Activated CD8-positive, alpha-beta memory T cell treated with anti-CD3 and anti-CD28 coated beads, Interleukin-2, amount 50 U/mL, for 1 hour (primary cell): ENCODE data around the gene LYSMD3.
A peak's percentile ranks its signal among the peaks of the same experiment; 100 is the strongest.

Experiments
- DNase-seq: peaks from one replicate; pipeline ENCODE4 v3.0.0-alpha.2; 2020; ENCODE audit errors: extremely low read depth

The LYSMD3 gene

DNA sequence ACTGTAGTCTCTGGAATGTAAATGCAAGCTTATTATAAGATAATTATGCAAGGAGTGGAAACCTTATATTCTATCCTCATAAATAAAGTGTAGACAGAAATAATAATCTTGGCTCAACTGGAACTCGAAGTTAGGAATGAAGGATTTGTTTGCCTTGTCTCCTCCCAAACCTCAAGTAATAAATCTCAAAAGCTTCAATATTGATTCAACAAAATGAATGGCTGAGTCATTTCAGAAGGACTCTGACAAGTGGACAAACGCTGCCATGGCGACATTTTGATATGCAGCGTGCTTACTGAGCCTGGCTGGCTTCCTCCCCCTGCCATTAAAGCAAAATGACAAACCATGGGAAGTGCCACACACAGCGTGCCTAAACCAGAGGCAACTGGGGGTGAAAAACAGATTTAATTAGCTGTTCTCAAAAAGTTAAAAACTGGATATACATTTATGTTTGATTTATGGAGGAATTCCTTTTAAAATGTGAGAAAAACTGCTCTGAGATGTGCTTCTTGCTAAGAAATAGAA is 18.7 kb upstream of the LYSMD3 start:
- no peak for DNase-seq

DNA sequence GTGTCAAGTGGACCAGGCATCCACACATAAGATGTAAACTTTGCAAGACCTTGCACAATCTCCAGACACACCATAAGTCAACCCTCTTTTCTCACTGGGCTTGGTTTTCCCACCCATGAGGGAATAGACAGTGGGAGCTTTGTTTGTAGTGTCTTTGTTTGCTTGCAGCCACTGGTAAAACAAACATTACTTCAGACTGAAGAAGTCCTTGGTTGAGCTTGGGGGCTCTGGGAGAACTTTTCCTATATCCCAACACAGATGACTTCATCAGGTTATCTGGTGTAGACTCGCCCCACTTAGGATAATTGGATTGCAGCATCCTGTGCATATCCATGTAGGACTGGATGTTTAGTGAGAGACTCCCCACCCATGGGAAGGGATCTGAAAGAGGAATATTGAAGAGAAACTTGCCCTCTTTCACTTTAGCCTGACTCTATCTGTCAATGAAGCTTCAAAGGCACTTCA is 17.7 kb upstream of the LYSMD3 start:
- DNase-seq: no peak

DNA sequence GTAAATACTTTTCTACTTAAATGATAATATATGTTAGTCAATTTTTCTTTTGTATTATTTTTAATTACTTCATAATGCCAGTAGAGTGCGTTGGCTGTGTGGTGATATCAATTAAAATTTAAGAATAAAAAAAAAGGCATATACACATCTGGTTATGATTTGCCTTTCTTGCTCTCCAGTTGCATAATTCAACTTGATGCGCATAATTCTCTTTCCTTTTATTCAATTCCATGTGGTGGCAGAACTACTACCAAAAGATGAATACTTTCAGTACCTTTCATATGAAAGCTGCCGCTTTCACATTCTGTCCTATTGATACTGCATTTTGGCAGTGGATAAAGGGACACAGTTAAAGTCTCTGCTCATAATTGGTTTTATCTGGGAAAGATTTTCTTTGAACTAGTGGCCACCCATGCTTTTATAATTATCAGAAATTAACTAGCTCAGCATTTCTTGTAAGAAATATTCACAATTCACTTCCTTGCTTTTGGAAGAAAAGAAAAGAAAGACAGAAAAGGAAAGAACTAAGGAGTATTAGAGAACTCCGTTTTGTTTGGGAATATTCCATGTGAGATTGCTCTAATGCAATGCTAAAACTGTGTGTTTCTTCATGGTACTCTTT is 16.9 kb upstream of the LYSMD3 start:
- DNase-seq: no peak

DNA sequence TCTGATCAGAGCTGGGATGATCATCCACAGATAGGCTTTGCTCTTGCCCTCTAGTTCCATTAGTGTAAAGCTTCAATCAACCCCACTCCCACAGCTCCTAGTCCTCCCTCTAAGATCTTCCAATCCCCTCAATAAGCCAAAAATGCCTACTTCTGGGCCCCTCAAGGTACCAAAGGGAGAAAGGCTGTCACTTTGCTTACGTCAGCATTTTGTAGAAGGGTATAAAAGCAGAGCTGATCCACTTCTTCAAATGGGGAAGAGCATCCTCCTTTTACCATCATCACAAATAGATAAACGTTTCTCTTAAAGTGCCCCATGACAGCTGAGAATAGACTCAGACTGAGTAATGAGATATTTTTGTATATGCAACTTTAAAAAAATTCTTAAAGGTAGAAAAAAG is 16.1 kb upstream of the LYSMD3 start:
- no peak for DNase-seq

DNA sequence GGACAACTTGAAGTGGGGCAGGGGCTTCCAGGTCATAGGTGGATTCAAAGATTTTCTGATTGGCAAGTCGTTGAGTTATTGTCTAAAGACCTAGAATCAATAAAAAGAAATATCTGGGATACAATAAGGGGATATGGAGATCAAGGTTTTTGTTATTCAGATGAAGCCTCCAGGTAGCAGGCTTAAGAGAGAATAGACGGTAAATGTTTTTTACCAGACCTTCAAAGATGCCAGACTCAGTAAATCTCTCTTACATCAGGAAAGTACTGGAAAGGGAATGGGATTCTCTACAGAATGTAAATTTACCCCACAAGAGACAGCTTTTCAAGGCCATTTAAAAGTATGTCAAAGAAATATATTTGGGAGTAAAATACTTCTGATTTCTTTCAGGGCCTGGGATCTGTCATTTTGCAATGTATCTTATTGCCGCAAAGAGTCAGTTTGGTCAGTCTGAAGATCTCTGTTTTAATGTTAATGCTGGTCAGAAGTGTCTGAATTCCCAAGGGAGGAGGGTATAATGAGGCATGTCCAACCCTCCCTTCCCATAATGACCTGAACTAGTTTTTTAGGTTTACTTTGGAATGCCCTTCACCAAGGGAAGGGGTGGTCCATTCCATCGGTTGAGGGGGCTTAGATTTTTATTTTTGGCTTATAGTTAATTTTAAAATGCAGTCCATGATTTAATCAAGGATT is 13.6 kb upstream of the LYSMD3 start:
- no peak for DNase-seq

DNA sequence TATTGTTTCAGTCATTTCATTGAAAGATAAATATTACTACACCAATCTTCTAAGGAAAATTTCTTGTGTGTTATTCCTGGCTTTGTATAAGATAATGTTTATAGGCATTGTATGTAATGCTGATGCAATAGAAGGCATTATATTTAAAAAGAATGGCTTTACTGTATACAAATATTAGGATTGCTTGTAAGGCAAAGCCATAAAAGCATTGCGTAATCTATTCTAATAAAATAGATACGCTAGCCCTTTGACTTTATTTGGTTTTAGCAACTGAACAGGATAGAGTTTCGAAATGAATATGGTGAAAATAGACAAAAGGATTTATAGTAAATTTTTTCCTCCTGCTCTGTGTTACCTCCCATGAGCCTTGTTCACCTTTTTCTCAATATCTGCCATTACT is 5.5 kb upstream of the LYSMD3 start:
- DNase-seq: no peak

DNA sequence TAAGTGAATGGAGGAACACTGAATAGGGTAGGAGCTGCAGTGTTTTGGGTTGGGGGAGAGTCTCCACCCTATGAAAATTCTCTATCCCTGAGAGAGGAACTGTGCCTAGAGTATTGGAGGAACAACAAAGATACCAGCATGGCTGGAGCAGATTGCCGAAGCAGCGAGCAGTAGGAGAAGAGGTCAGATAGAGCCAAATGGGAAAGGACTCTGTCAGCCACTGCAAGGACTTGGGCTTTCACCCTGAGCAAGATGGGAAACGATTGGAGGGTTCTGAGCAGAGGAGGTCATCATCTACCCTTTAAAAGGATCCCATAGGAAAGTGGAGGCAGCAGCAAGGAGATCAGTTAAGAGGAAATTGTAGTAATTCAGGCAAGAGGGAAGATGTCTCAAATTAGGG is 4.4 kb upstream of the LYSMD3 start:
- no peak for DNase-seq

DNA sequence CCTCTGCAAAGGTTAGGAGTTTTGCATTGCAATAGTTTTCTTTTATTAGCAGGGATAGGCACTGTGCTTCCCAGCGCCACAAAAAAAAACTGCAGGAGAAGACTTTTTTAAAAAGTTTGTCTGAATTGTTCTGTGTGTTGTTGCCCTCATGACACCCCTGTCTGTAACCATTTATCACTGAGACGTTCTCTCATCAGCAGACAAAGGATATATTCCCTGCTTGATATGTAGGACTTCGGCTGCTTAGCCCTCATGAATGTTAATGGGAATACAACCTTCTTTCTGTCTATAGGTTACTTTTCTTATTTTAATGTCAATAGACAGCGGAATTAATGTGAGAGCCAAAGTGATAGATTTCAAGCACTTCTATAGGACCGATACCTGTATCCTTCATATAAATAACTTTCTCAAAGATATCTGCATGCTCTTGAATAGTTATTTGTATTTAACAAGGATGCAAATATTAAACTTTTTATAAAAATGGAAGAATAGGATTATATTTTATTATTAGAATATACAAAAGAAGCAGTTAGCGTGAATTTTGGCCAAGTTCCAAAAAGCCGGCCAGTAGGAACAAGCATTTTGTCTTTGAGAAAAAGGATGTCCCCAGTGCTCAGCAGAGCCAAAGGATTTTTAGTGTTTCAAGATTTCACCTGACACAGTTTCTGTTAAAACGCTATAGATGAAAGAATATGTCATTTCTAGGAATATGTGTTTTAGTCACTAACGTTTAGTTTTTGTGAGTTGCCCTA is 1.5 kb upstream of the LYSMD3 start:
- DNase-seq: no peak

DNA sequence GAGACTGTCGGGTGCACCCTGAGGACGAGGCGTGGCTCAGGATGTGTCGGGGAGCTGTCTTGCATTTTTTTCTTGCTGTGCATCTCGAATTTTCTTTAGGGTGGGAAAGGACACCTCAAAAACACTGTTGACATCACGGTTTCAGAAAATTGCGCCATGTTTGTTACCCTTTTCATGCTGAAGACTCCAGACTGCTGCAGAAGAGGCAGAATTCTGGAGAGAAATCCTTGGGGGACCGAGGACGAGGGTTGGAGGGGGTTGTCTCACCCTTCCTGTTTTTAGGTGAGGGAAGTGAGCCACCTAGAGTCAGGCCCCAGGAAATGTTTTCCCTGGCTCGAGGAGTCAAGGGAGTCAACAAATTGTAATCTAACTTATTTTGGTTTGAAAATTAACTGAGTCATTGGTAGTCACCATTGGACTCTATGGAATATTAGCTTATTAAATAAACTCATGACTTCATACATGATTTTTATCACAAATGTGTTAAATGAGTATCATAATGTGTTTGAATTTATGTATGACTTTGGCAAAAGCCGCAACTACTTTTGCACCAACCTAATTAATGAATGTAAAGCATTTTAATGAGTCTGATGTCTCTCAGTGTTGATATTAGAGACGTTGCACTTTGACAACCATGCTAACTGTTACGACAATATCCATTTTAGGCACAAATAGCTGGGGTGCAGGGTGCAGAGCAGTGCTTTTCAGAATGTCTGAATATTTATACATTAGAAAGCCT is 724 bp upstream of the LYSMD3 start:
- DNase-seq: peak; percentile 32

DNA sequence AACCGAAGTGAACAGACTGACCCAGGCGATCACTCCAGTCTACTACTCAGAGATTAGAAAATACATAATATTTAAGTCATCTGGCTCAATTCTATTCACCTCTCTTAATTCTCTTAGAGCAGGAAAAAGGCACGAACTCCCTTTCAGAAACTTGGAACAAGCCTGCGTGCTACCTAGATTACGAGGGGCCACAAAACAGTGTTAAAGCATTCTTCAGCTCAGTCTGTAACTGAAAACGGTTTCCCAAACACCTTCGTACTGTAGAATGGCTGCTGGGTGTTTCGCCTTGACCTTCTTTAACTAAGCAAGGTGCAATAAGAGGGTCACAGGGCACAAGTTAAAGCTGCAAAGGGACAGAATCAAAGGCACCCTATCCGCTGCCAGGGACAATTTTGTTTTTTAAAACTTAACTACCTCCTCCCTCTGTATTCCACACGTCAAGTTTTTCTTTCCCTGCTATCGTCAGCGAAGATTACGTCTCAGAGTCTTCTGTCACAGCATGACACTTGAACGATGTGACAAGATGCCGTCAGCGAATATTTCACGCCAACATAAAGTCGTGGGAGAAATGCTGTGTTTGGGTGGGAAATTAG is 687 bp downstream of the LYSMD3 start:
- no peak for DNase-seq

DNA sequence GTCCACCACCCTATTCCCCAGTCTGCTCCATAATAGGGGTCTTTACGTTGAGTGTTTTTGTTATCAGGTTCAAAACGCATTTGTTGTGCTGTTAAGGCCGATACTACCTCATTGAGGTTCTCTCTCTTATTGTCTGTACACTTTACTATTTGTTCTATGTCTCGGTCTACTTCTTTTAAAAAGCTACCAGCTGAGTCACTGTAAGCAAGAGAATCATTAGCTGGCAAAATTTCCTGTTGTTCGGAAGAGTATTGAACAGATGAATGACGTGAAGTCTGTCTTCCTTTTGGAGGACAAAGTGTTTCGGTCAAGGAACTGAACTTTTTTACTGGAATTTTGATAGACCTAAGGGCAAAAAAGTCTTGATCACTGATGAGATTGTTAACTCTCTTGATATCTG is 10.3 kb downstream of the LYSMD3 start:
- DNase-seq: no peak

DNA sequence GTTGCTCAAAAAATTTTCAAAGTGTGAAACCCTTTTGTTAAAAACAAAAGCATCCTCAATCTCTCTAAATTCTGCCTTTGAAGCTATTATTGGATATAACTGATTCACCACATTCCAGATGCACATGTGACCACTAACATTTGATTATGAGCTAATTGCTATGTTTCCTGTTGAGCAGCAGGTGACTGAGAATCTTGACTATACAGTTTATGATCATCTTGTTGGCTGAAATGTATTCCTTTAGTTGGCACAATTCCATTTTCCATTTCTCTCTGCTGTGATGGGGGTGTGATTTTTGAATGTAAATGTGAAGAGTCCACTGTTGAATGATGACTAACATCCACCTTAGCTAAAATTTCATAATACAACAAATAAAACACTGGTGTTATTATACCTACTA is 10.7 kb downstream of the LYSMD3 start:
- no peak for DNase-seq

DNA sequence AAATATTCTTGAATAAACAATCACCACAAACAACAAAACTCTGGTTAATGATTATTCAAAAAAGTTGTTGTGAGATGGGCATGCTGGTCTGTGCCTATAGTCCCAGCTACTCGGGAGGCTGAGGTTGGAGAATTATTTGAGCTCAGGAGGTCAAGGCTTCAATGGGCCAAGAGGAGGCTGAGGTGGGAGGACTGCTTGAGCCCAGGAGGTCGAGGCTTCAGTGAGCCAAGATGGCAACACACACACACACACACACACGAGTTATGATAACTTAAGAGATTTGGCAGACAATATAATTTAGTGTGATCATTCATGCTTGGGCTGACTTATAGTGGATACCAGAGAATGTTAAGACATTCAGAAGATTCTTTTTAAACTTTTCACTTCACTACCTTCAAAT is 14.9 kb downstream of the LYSMD3 start:
- DNase-seq: no peak

DNA sequence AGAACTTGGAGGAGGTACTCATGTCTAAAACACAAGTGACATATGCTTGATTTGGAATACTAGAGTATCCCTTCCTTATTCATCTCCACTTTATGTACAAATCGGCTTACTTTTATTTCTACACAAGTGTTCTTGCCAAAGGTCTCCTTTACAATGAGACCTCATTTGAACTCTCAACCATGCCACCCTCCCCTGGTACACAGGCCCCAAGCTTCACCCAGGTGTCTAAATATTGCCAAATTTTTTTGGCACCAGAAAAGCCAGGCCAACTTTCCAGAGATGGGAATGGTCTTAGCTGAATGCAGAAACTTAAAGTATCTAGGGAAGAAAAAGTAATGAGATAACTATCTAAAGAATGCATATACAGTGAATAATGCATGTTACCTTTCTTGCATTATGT is 18.9 kb downstream of the LYSMD3 start:
- no peak for DNase-seq

DNA sequence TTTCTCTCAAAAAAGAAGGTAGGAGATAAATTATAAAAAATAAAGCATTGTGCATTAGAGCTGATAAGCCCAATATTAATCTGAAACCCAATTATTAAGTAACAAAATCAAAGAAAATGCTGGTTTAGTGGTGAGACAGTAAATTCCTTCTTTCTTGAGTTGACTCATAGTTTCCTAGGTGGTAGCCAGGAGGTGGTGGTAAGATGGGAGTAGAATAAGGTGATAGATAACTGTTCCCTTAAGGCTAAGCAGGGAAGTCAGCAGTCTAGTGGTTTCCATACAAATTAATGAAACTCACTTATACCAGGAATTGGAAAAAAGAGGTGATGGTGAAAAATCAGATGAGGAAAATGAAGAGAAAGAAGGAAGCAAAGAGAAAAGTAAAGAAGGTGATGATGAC is 23.2 kb downstream of the LYSMD3 start:
- DNase-seq: no peak

DNA sequence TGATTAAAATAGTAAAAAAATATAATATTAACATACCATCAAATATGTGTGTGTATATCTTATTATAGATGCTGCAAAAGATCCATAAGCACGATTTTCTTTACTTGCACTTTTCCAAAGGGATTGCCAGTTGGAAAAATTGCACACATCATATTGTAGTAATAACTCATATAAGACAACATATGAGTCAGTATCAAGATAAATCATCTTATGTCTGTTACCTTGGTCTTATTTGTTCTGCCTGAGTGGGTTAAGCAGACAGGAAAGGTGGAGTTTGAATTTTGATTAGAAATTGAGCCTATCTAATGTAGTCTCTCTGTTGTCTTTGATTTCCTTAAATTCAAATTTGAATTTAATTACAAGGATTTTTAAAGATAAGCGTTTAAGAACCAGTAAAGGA is 24.6 kb downstream of the LYSMD3 start:
- DNase-seq: no peak

DNA sequence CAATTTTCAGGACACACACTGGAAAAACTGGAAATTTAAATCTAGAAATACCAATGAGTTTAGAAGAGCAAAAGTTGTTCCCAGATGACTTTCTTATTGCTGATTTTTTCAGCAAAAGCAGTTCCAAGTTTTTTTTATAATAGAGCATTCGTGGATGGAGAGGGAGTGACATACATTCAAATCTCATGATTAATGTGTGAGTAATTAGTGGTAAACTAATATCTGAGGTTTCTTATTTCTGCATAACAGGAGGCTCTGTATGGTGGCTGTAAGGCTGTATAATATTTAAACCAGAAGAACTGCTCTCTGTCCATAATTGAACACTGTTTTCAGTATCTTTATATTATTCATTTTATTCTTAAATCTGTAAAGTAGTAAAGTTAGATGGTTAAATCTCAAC is 25.8 kb downstream of the LYSMD3 start:
- no peak for DNase-seq

DNA sequence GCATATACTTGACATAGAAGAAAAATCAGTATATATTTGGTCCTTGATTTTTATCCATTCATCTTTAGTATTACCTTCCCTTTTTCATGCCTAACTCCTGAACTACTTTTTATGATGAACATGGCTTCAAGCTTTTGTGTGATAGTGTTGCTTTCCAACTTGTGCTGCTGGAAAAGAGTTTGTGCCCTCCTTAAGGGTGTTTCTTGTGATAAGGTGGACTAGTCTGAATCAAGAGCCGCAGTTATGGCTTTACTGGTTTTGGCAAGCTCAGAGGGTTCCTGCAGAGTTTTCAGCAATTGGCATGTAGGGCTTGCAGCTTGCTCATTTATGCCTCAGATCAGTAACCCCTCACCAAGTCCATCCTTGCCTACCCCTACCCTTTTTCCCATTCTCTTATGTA is 34.2 kb downstream of the LYSMD3 start:
- no peak for DNase-seq

DNA sequence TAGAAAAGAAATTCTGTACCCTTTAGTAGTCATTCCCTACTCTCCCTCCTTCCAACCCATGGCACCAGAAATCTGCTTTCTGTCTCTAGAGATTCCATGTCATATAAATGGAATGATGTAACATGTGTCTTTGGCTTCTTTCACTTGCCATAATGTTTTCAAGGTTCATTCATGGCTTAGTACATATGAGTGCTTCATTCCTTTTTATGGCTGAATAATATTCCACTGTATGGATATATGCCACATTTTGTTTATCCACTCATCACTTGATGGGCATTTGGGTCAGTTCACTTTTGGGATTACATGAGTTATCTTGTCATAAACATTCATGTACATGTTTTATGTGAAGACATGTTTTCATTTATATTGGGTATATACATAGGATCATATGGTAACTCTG is 35.3 kb downstream of the LYSMD3 start:
- DNase-seq: no peak

DNA sequence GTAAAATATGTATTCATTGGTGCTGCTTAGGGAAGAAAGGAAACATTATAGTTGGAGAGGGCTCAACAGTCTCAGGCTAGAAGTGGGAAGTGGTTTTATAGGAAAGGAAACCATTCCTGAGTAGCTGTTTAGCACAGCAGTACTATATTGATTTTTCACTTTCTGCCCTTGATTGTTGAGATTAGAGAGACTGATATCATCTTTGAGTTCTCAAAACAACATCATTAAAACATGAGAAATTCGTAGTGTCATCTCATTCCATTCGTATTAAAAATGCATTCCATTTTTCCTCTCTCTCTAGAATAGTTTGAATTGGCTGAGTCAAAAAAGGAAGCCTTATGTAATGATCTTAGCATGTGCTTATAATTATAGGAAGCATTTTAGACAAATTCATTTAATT is 40.6 kb downstream of the LYSMD3 start:
- no peak for DNase-seq

DNA sequence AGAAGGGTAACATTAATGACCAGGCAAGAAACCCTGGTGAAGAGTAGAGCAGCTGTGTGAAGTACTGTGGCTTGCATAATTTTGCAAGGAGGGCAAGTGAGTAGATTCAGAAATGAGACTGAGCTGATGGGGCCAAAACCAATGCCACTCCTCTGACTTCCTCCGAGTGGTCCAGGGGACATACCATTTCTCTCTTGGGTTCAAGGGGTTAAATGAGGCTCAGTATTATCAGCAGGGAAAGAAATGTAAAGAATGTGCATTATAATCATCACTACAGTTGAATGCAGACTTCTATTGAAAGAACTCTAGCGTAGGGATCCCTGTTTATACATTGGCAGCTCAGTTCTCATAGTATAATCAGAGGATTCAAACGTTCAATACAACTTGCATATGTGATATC is 44.8 kb downstream of the LYSMD3 start:
- no peak for DNase-seq

DNA sequence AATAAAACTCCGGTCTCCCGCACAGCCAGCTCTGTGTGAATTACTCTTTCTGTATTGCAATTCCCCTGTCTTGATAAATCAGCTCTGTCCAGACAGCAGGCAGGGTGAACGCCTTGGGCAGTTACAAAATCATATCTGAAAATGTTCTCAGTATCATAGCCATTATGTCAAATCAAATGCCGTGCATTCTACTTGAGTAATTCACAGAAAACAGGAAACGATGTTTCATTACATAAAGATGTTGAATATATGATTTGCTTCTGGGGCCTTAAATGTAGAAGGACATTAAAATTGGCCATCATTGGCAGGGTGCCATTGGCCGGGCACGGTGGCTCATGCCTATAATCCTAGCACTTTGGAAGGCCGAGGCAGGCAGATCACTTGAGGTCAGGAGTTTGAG is 46.2 kb downstream of the LYSMD3 start:
- no peak for DNase-seq
